Right forelimb (tissue), 1 donor: ENCODE results near the gene IL5.
"Not testable (repeated sequence)": the region's sequence is repeated elsewhere in the genome, so short reads cannot be mapped to it uniquely, and the experiment has no call there.

Experiments used
- DNase-seq: peaks from one replicate; pipeline ENCODE4 v3.0.0-alpha.2; 2018

IL5 gene

DNA sequence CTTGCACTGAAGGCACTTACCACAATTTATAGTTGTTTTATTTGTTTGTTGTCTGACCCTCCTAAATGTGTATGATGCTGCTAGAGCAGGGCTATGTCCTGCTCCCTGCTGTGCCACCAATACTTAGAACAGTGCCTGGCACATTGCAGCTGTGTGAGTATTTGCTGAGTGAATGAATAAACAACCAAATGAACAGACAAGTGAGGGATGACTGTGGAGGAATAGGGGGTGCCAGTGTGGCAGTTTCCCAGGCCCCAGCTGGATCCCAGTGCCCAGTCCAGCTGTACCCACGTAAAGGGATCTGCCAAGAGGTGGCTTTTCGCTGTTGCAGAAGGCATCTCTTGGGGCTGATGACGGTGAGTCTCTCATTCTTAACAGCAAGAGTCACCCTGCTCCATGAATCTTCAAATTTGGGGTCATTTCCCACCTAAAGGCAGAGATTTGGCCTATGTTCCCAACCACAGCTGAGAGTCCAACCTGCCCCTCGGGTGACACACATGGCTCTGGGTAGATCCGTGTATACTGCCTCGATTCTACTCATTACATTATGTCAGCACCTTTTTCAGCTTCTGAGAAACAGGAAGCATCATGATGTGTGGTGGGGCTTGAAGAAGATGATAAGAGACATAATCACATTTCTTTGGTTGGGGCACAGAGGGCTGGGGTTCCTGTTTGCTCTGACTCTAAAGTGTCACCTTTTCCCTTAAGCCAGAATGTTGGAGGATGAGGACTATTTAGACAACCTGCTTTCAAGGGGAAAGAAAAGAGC, 14.3 kb downstream of the IL5 start:
- DNase-seq, result no peak

- no peak for DNase-seq
Observed at GRCh38 chr5:132528021-132528420, 15.3 kb downstream of the IL5 start.

- no peak for DNase-seq
Observed at GRCh38 chr5:132526974-132527564, 16.3 kb downstream of the IL5 start.

DNA sequence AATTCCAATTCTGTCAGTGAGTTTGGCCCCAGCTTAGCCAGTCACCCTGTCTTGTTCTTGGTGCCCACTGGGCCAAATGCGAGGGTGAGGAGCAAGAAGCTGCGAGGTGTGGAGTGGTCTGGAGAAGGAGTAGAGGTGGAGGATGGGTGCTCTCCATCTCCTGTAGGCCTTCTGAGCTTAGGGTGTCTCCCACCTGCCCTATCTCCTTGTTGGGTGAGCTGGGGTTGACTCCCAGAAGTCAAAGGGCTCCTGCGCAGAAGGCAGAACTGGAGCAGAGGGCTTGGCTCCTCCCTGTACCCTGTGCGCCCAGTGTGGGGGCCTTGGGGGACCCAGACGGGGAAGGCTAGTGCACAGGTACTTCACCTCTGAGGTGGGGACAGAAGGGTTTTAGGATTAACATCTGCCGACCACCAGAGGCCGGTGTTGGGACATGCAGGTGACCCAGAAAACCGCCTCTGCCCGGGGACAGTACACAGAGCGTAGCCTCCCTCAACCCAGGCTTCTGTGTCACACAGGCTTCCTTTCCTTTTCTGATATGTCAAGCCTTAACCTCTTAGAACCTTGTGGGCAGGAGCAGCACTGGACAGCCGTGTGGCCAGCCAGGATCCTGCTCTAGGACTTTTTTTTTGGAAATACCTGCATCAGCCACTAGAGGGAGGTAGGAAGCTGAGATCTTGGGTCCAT, 16.9 kb downstream of the IL5 start:
- peak; percentile 57 for DNase-seq

DNA sequence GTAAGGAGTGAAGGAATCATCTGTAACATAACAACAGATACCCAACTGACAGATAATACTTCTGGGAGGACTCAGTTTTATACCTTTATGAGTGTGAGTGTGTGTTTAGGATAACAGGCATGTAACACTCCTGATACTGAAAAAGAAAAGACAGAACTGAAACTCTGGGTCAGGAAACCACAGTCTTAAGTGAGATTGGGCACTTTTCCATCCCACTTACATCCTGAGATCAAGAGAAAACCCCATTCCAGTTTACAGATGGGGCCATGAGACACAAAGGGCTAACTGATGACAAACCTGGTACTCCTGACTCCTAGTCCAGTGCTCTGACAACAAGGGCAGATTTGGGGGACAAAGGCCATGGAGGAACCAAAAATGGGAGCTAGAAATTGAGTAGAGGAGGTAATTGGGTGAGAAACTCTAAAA, 18.0 kb downstream of the IL5 start:
- DNase-seq, result no peak

GRCh38 chr5:132524877-132525276, 18.4 kb downstream of the IL5 start:
- DNase-seq, result not testable (repeated sequence)

GRCh38 chr5:132522067-132522466, 21.3 kb downstream of the IL5 start:
- DNase-seq, result not testable (repeated sequence)

GRCh38 chr5:132513618-132514336, 29.5 kb downstream of the IL5 start:
- not testable (repeated sequence) for DNase-seq

DNA sequence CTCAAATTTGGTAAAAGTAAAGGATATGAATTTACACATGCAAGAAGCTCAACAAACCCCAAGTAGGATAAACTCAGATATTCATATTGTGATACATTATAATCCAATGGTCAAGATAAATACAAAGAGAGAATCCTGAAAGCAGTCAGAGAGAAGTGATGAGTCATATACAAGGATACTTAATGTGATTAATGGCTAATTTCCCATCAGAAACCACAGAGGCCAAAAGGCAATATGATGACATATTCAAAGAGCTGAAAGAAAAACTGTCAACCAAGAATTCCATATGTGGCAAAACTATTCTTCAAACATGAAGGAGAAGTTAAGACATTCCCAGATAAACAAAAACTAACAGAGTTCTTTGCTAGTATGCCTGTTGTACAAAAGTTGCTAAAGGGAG, 33.2 kb downstream of the IL5 start:
- DNase-seq, result no peak

- no peak for DNase-seq
Observed at GRCh38 chr5:132506094-132506692, 37.1 kb downstream of the IL5 start.

DNA sequence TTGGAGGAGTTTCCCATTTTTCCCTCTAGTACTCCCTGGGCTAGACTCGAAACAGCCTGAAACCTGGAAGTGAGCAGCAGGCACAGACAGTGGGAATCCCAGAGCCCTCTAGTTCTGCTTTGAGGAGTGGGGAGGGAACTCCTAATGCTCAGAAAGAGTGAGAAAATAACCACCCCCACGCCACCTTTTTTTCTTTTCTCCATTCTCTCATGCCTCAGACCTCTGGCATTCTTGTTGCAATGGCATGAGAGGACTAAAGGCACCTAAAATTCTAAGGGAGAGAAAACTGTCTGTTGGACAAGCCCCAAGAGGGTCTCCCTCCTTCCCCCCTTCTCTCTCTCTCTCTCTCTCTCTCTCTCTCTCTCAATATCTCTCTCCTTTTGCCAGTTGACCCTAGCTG, 37.7 kb downstream of the IL5 start:
- DNase-seq, result no peak

- no peak for DNase-seq
Observed at GRCh38 chr5:132504746-132505145, 38.6 kb downstream of the IL5 start.

- DNase-seq, result no peak
Observed at GRCh38 chr5:132503244-132503643, 40.1 kb downstream of the IL5 start.

GRCh38 chr5:132501961-132502931, 41.1 kb downstream of the IL5 start:
- DNase-seq, result no peak

- DNase-seq, result no peak
Observed at GRCh38 chr5:132501629-132501956, 41.7 kb downstream of the IL5 start.

GRCh38 chr5:132500931-132501628, 42.2 kb downstream of the IL5 start:
- DNase-seq, result no peak

DNA sequence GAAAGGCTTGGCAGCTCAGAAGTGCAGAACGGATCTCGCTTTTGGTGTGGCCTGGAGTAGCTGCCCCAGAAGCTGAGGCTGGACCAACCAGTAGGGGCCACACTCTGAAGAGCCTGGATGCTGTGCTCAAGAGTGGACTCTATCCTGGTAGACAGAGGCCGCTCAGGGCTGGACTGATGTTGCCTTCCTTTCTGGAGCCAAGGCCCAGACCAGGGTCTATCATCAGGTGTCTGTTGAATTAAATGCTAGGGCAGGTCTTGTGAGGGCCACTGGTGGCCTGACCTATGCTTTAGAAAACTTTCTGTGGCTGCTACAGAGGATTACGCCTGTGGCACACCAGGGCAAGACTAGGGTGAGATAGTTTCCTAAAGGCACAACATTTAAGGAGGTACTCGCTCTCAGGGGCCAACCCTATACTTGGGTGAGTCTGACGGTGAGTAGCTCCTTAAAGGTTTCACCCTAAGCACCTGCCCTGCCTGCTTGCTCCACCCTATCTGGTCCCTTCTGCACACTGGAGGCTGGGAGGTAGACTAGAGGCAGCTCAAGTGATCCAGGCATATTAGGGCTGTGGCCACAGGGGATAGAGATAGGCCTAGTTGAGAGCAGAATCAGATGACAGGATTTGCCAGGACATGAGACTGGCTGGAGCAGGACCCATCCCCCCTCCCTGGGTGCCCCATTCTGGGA, 42.9 kb downstream of the IL5 start:
- no peak for DNase-seq

- DNase-seq, result no peak
Observed at GRCh38 chr5:132499440-132500243, 43.7 kb downstream of the IL5 start.

GRCh38 chr5:132498686-132499271, 44.5 kb downstream of the IL5 start:
- no peak for DNase-seq
